Measurements from ENCODE around the gene DGAT2. TPM values are rescaled to one million over a fixed set of nuclear protein-coding genes. Genes with fewer than 3 reads are reported as not detected.

DGAT2 gene
- total and polyA plus RNA-seq, 4 donors, result 4.2 to 54.0 (median 8.4) TPM

DNA sequence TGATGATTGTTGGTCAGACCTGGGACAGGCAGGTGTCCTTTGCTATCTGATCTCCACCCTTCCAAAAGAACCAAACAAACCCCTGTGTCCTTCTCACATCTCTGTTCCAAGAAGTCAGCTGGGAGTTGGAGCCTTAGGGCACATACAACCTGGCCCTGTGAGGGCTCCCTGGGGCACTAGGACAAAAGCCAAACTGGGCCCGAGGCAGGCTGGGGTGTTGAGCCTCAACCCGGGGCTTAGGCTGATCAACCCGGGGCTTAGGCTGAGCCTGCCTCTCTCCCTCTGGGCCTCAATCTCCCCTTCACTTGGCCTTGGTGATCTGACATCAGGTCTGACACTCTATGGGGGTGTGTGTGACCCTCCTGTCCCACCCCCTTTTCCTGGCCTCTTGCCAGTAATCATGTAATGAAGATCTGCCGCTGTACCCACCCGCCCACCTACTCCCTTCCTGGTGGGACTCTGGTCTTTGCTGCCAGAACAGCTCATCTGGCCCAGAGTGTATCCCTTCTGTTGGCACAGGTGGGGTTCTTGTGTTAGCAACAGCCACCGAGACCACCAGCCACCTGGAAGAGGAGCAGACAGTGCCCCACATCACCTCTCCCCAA lies 23.7 kb downstream of the DGAT2 start:
- no peak overlapping the region for H3K27ac ChIP-seq (ENCODE audit: low read depth in 1 of 2, low read length in 1 of 2)
- DNase-seq, result no peak
- peaks cover 0 to 7% (median 0%) of the 10 kb centered on the region in 5 donors for H3K4me1 ChIP-seq (ENCODE audit: control insufficient read depth in 5 of 5, insufficient read depth in 5 of 5, low read length in 5 of 5)
- no peak overlapping the region for H3K4me3 ChIP-seq
- no peaks in the 10 kb centered on the region for H3K27me3 ChIP-seq (ENCODE audit: control insufficient read depth in 3 of 3, insufficient read depth in 3 of 3, low read length in 2 of 3)
- no peaks in the 10 kb centered on the region for H3K36me3 ChIP-seq (ENCODE audit: control insufficient read depth in 4 of 4, insufficient read depth in 4 of 4, low read length in 4 of 4)
- H3K9me3 ChIP-seq (ENCODE audit: control insufficient read depth in 4 of 4, insufficient read depth in 3 of 4, low read length in 3 of 4), result no peaks in the 10 kb centered on the region
- ATAC-seq (ENCODE audit: insufficient read depth, low FRiP score), result no peak
- H3K9ac ChIP-seq (ENCODE audit: insufficient read depth in 1 of 2, low read length in 2 of 2), result no peak overlapping the region
- 93 to 97% methylated on average over 6 of the region's 6 CpGs for WGBS, 2 donors
- TF ChIP-seq, protein P1, sequence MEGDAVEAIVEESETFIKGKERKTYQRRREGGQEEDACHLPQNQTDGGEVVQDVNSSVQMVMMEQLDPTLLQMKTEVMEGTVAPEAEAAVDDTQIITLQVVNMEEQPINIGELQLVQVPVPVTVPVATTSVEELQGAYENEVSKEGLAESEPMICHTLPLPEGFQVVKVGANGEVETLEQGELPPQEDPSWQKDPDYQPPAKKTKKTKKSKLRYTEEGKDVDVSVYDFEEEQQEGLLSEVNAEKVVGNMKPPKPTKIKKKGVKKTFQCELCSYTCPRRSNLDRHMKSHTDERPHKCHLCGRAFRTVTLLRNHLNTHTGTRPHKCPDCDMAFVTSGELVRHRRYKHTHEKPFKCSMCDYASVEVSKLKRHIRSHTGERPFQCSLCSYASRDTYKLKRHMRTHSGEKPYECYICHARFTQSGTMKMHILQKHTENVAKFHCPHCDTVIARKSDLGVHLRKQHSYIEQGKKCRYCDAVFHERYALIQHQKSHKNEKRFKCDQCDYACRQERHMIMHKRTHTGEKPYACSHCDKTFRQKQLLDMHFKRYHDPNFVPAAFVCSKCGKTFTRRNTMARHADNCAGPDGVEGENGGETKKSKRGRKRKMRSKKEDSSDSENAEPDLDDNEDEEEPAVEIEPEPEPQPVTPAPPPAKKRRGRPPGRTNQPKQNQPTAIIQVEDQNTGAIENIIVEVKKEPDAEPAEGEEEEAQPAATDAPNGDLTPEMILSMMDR (IDR thresholded peaks at IDR 0.05; ENCODE audit: control extremely low read depth, extremely low read depth), result no peak

DNA sequence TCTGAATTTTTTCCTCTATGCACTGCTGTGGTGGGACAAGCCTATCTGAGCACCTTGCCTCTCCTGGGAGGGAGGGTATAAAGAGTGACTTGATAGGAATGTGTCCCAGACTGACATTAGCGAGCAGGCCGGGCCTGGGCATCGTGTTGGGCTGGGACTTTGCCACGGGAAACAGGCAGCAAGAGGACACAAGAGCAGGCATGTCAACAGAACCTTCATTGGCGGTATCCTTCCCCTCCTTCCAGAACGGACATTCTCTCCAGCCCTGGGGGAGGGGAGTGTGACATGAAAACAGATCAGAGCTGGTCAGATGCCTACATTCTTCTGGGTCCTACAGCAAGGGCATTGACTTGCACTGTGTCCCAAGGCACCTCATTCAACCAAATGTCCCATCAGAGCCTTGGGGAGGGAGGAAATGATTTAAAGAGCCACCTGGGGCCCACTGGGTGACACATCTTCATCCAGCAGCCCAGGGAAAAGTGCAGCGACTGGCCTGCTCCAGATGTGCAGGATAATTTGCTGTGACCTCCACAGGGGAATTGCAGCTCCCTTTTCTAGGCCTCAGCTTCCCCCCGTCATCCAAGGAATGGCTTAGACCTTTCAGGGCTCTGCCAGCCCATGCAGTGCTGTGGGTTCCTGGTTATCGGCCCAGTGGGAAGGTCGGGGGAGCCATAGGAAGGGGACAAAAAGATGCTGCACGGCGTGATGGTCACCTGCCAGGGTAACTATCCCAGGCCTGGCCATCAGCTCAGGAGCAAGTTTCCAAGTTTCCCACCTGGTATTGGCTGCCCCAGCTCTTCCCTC lies 24.6 kb downstream of the DGAT2 start:
- H3K4me1 ChIP-seq (ENCODE audit: control insufficient read depth in 5 of 5, insufficient read depth in 5 of 5, low read length in 5 of 5), result peaks cover 0 to 7% (median 0%) of the 10 kb centered on the region in 5 donors
- no peak overlapping the region for H3K9ac ChIP-seq (ENCODE audit: insufficient read depth in 1 of 2, low read length in 2 of 2)
- H3K27me3 ChIP-seq (ENCODE audit: control insufficient read depth in 3 of 3, insufficient read depth in 3 of 3, low read length in 2 of 3), result no peaks in the 10 kb centered on the region
- no peak overlapping the region for H3K27ac ChIP-seq (ENCODE audit: low read depth in 1 of 2, low read length in 1 of 2)
- H3K9me3 ChIP-seq (ENCODE audit: control insufficient read depth in 4 of 4, insufficient read depth in 3 of 4, low read length in 3 of 4), result no peaks in the 10 kb centered on the region
- ATAC-seq (ENCODE audit: insufficient read depth, low FRiP score) (no peak), DNase-seq (peak; percentile 7 to 35 (median 29))
- no peak overlapping the region for H3K4me3 ChIP-seq
- WGBS, 2 donors, result 82 to 88% methylated on average over 12 of the region's 12 CpGs
- no peaks in the 10 kb centered on the region for H3K36me3 ChIP-seq (ENCODE audit: control insufficient read depth in 4 of 4, insufficient read depth in 4 of 4, low read length in 4 of 4)
- TF ChIP-seq, protein P1 (IDR thresholded peaks at IDR 0.05; ENCODE audit: control extremely low read depth, extremely low read depth), result no peak

DNA sequence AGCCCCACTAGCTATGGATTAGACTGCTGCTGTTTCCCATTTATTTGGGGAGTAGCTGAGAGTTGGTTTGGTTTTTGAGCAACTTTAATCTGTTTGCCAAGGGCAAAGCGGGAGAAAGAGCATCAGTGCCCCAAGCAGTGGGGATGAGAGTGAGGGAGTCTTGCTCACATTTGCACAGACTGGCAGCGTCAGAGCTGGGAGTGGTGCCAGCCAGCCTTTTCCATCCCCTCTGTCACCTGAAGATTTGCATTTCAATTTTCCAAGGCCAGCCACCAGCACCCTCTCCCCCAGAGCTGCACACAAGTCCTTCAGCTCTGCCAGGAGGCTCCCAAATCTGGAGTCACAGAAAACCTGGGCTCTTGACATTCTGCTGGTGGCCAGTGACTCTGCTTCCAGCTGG lies 25.4 kb downstream of the DGAT2 start:
- Histone ChIP-seq H3K9ac (ENCODE audit: insufficient read depth in 1 of 2, low read length in 2 of 2) (no peak overlapping the region), H3K36me3 (ENCODE audit: control insufficient read depth in 4 of 4, insufficient read depth in 4 of 4, low read length in 4 of 4) (no peaks in the 10 kb centered on the region), H3K27ac (ENCODE audit: low read depth in 1 of 2, low read length in 1 of 2) (no peak overlapping the region), H3K27me3 (ENCODE audit: control insufficient read depth in 3 of 3, insufficient read depth in 3 of 3, low read length in 2 of 3) (no peaks in the 10 kb centered on the region), H3K4me1 (ENCODE audit: control insufficient read depth in 5 of 5, insufficient read depth in 5 of 5, low read length in 5 of 5) (peaks cover 0 to 7% (median 0%) of the 10 kb centered on the region in 5 donors), H3K4me3 (no peak overlapping the region), H3K9me3 (ENCODE audit: control insufficient read depth in 4 of 4, insufficient read depth in 3 of 4, low read length in 3 of 4) (no peaks in the 10 kb centered on the region)
- 93 to 96% methylated on average over 2 of the region's 2 CpGs for WGBS, 2 donors
- ATAC-seq (ENCODE audit: insufficient read depth, low FRiP score) (no peak), DNase-seq (no peak)
- TF ChIP-seq, protein P1 (IDR thresholded peaks at IDR 0.05; ENCODE audit: control extremely low read depth, extremely low read depth), result no peak

All from lung (tissue), 12 donors.